Heart left ventricle (tissue), 13 donors: ENCODE measurements around the gene NUP58.

Experiments used
- POLR2A ChIP-seq, 2 donors: fragments of 450-650 bp; IDR thresholded peaks; one replicate each; pipeline ENCODE4 v1.6.1; 2017; ENCODE audit warnings: antibody characterized with exemption in 2 of 2, mild to moderate bottlenecking in 2 of 2, moderate library complexity in 2 of 2
- TF ChIP-seq, protein P1 (sequence below), 12 donors: fragments of 200-600 bp; sonication (generic) in 4 of 12; IDR thresholded peaks; one replicate each; pipeline versions ENCODE4 v1.5.0 to v1.8.0; 2018 to 2022; ENCODE audit warnings: antibody characterized with exemption in 12 of 12, mild to moderate bottlenecking in 5 of 12
- donor health status: ischemic (EF 13 %, LVEDD 7.1; RV severe dilation, severe dysfunction).
- donor health status: DM: no; HTN: yes; CAD: no.
- donor health status: DM: no; HTN: no; CAD: no.
- donor health status: ischemic (EF 25% LVEDD 6.9; RV normal size, moderate dysfunction).
- donor health status: ischemic (EF 25% LVEDD 5.7; RV mildly dilated, moderate dysfunction).
- donor health status: ischemic (EF 35%, LVEDD 5.7; RV mildly dilated, moderate dysfunction).
- donor health status: nonischemic (EF 11% LVEDD 7.7; RV severe dilation, severe dysfunction).
- donor health status: DM: yes; HTN: yes; CAD: no.
- donor health status: PGD.
- donor health status: ischemic (EF 29% LVEDD 5.4; RV normal size, mild dysfunction).
- donor health status: nonischemic (EF 23%, LVEDD 6.1; RV moderate dilation, normal function).

DNA sequence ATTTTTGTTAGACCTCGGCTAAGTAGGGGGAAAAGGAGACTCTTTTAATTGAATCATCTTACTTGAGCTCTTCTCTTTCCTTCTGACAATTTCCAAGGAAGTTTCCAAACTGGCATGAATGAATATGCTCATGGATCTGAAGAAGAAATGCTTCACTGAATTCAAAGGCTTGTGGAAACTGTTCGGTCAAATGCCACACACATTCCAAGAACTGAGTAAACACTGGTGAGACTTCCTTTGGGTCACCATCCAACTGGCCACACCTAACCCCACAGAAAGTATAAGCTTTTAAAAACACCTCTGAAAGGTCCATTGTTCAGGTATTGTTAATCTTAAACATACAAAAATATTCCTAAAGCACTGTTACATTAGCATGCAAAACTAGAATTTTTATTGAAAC, 47.7 kb upstream of the NUP58 start:
- TF ChIP-seq, protein P1, sequence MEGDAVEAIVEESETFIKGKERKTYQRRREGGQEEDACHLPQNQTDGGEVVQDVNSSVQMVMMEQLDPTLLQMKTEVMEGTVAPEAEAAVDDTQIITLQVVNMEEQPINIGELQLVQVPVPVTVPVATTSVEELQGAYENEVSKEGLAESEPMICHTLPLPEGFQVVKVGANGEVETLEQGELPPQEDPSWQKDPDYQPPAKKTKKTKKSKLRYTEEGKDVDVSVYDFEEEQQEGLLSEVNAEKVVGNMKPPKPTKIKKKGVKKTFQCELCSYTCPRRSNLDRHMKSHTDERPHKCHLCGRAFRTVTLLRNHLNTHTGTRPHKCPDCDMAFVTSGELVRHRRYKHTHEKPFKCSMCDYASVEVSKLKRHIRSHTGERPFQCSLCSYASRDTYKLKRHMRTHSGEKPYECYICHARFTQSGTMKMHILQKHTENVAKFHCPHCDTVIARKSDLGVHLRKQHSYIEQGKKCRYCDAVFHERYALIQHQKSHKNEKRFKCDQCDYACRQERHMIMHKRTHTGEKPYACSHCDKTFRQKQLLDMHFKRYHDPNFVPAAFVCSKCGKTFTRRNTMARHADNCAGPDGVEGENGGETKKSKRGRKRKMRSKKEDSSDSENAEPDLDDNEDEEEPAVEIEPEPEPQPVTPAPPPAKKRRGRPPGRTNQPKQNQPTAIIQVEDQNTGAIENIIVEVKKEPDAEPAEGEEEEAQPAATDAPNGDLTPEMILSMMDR (IDR thresholded peaks at IDR 0.05): no peak
- TF ChIP-seq POLR2A (IDR thresholded peaks at IDR 0.05): no peak
